C1 segment of cervical spinal cord (tissue), 14 donors: ENCODE data around the gene EFCAB11.

Source experiments
- DNase-seq, 14 donors: peaks; one replicate each; lab custom pipeline; 2025; lab: John Stamatoyannopoulos, UW

Gene EFCAB11

GRCh38 chr14:89957376-89957775, 2.8 kb upstream of the EFCAB11 start:
- no peak for DNase-seq

GRCh38 chr14:89956661-89957009, 2.1 kb upstream of the EFCAB11 start:
- no peak for DNase-seq

GRCh38 chr14:89955745-89956660, 1.5 kb upstream of the EFCAB11 start, which contains the start of gene TDP1:
Gene TDP1 (plus strand): TSS chr14:89955927. CDS start chr14:89963115, 7,188 bp downstream.
- peak; percentile 69 to 98 (median 94) for DNase-seq

- DNase-seq: peak in 2 of 14 donors; percentile 45 to 68
Observed at GRCh38 chr14:89955022-89955744, 653 bp upstream of the EFCAB11 start.

GRCh38 chr14:89953602-89954001, 928 bp downstream of the EFCAB11 start:
- no peak for DNase-seq

GRCh38 chr14:89952576-89952975, 2.0 kb downstream of the EFCAB11 start:
- DNase-seq: no peak

- no peak for DNase-seq
Observed at GRCh38 chr14:89947344-89947743, 7.2 kb downstream of the EFCAB11 start.

GRCh38 chr14:89941830-89942377, 12.6 kb downstream of the EFCAB11 start:
- DNase-seq: no peak

- no peak for DNase-seq
Observed at GRCh38 chr14:89936654-89937185, 17.8 kb downstream of the EFCAB11 start.

- peak in 1 of 14 donors; percentile 48 for DNase-seq
Observed at GRCh38 chr14:89933002-89933401, 21.5 kb downstream of the EFCAB11 start.

GRCh38 chr14:89927186-89927865, 27.2 kb downstream of the EFCAB11 start:
- peak in 1 of 14 donors; percentile 9 for DNase-seq

- DNase-seq: no peak
Observed at GRCh38 chr14:89926694-89927093, 27.8 kb downstream of the EFCAB11 start.

- DNase-seq: peak in 3 of 14 donors; percentile 23 to 99 (median 41)
Observed at GRCh38 chr14:89924268-89924667, 30.3 kb downstream of the EFCAB11 start.

- DNase-seq: peak in 3 of 14 donors; percentile 14 to 38 (median 22)
Observed at GRCh38 chr14:89922031-89922907, 32.3 kb downstream of the EFCAB11 start.

- no peak for DNase-seq
Observed at GRCh38 chr14:89921346-89921745, 33.2 kb downstream of the EFCAB11 start.

- no peak for DNase-seq
Observed at GRCh38 chr14:89920056-89920455, 34.5 kb downstream of the EFCAB11 start.

- no peak for DNase-seq
Observed at GRCh38 chr14:89918721-89919120, 35.8 kb downstream of the EFCAB11 start.

- peak in 6 of 14 donors; percentile 8 to 56 (median 21) for DNase-seq
Observed at GRCh38 chr14:89915114-89915878, 39.2 kb downstream of the EFCAB11 start.

- peak in 7 of 14 donors; percentile 15 to 68 (median 19) for DNase-seq
Observed at GRCh38 chr14:89912667-89913211, 41.8 kb downstream of the EFCAB11 start.
